Measurements from ENCODE around the gene CDKL1.
A peak's percentile ranks its signal among the peaks of the same experiment; 100 is the strongest.
"Not testable (repeated sequence)": the region's sequence is repeated elsewhere in the genome, so short reads cannot be mapped to it uniquely, and the experiment has no call there.

The CDKL1 gene

GRCh38 chr14:50388256-50388931 lies 8.3 kb downstream of the CDKL1 start:
- no peak for DNase-seq (ENCODE audit: extremely low read depth in 1 of 2, low read depth in 1 of 2)

- no peak for DNase-seq (ENCODE audit: extremely low read depth in 1 of 2, low read depth in 1 of 2)
Observed at GRCh38 chr14:50387548-50387947, 9.1 kb downstream of the CDKL1 start.

- DNase-seq (ENCODE audit: extremely low read depth in 1 of 2, low read depth in 1 of 2) = no peak
Observed at GRCh38 chr14:50383618-50384225, 13.0 kb downstream of the CDKL1 start.

- no peak for DNase-seq (ENCODE audit: extremely low read depth in 1 of 2, low read depth in 1 of 2)
Observed at GRCh38 chr14:50381823-50382287, 14.8 kb downstream of the CDKL1 start.

GRCh38 chr14:50381008-50381407 lies 15.7 kb downstream of the CDKL1 start:
- DNase-seq (ENCODE audit: extremely low read depth in 1 of 2, low read depth in 1 of 2) = no peak

- no peak for DNase-seq (ENCODE audit: extremely low read depth in 1 of 2, low read depth in 1 of 2)
Observed at GRCh38 chr14:50380455-50380854, 16.2 kb downstream of the CDKL1 start.

GRCh38 chr14:50379563-50379962 lies 17.1 kb downstream of the CDKL1 start:
- DNase-seq (ENCODE audit: extremely low read depth in 1 of 2, low read depth in 1 of 2) = no peak

- DNase-seq (ENCODE audit: extremely low read depth in 1 of 2, low read depth in 1 of 2) = no peak
Observed at GRCh38 chr14:50377550-50378085, 19.1 kb downstream of the CDKL1 start.

- DNase-seq (ENCODE audit: extremely low read depth in 1 of 2, low read depth in 1 of 2) = no peak
Observed at GRCh38 chr14:50375760-50376159, 20.9 kb downstream of the CDKL1 start.

- DNase-seq (ENCODE audit: extremely low read depth in 1 of 2, low read depth in 1 of 2) = no peak
Observed at GRCh38 chr14:50373959-50374358, 22.7 kb downstream of the CDKL1 start.

- no peak for DNase-seq (ENCODE audit: extremely low read depth in 1 of 2, low read depth in 1 of 2)
Observed at GRCh38 chr14:50371546-50371945, 25.1 kb downstream of the CDKL1 start.

GRCh38 chr14:50366589-50366988 lies 30.1 kb downstream of the CDKL1 start:
- DNase-seq (ENCODE audit: extremely low read depth in 1 of 2, low read depth in 1 of 2) = no peak

- DNase-seq (ENCODE audit: extremely low read depth in 1 of 2, low read depth in 1 of 2) = no peak
Observed at GRCh38 chr14:50366115-50366514, 30.6 kb downstream of the CDKL1 start.

GRCh38 chr14:50365572-50365971 lies 31.1 kb downstream of the CDKL1 start:
- not testable (repeated sequence) for DNase-seq (ENCODE audit: extremely low read depth in 1 of 2, low read depth in 1 of 2)

GRCh38 chr14:50364792-50365191 lies 31.9 kb downstream of the CDKL1 start:
- DNase-seq (ENCODE audit: extremely low read depth in 1 of 2, low read depth in 1 of 2) = no peak

GRCh38 chr14:50363714-50364111 lies 33.0 kb downstream of the CDKL1 start:
- peak in 1 of 2 donors; percentile 11 for DNase-seq (ENCODE audit: extremely low read depth in 1 of 2, low read depth in 1 of 2)

GRCh38 chr14:50362764-50363713 lies 33.6 kb downstream of the CDKL1 start:
- DNase-seq (ENCODE audit: extremely low read depth in 1 of 2, low read depth in 1 of 2) = no peak

- not testable (repeated sequence) for DNase-seq (ENCODE audit: extremely low read depth in 1 of 2, low read depth in 1 of 2)
Observed at GRCh38 chr14:50361473-50362403, 34.9 kb downstream of the CDKL1 start.

- DNase-seq (ENCODE audit: extremely low read depth in 1 of 2, low read depth in 1 of 2) = no peak
Observed at GRCh38 chr14:50360851-50361250, 35.8 kb downstream of the CDKL1 start.

- no peak for DNase-seq (ENCODE audit: extremely low read depth in 1 of 2, low read depth in 1 of 2)
Observed at GRCh38 chr14:50360093-50360492, 36.6 kb downstream of the CDKL1 start.
